ENCODE results near the gene KRTAP5-8. TPM values are rescaled to one million over a fixed set of nuclear protein-coding genes. Genes with fewer than 3 reads are reported as not detected.

The KRTAP5-8 gene
- total RNA-seq, 1 donor = 0.36 TPM

GRCh38 chr11:71548120-71548519 is 10.3 kb downstream of the KRTAP5-8 start, which contains the start of gene KRTAP5-9:
KRTAP5-9 (plus strand) TSS chr11:71548420; CDS start chr11:71548658, 238 bp downstream.
- Histone ChIP-seq H3K9me3 (ENCODE audit: low read depth, low read length) (no peaks in the 10 kb centered on the region), H3K27me3 (ENCODE audit: insufficient read depth, low read length) (peaks cover 12% of the 10 kb centered on the region), H3K79me2 (ENCODE audit: insufficient read depth, low read length) (no peaks in the 10 kb centered on the region), H3K4me3 (ENCODE audit: insufficient read depth, low read length) (no peak within 1 kb of the TSS), H2AFZ (ENCODE audit: low read length) (no peak within 1 kb of the TSS), H3K27ac (ENCODE audit: low read depth, low read length) (no peak within 1 kb of the TSS), H4K20me1 (ENCODE audit: insufficient read depth, low read length) (no peaks in the 10 kb centered on the region), H3K4me2 (ENCODE audit: insufficient read depth, low read length) (no peak within 1 kb of the TSS), H3K4me1 (ENCODE audit: insufficient read depth, low read length) (no peaks in the 10 kb centered on the region), H3K36me3 (ENCODE audit: insufficient read depth, low read length) (no peaks in the 10 kb centered on the region)
- TF ChIP-seq CTCF (IDR thresholded peaks at IDR 0.05; ENCODE audit: extremely low read depth, low read depth, low read length) = no peak
- DNase-seq (ENCODE audit: insufficient read length, low spot score, missing footprints) = no peak

DNA sequence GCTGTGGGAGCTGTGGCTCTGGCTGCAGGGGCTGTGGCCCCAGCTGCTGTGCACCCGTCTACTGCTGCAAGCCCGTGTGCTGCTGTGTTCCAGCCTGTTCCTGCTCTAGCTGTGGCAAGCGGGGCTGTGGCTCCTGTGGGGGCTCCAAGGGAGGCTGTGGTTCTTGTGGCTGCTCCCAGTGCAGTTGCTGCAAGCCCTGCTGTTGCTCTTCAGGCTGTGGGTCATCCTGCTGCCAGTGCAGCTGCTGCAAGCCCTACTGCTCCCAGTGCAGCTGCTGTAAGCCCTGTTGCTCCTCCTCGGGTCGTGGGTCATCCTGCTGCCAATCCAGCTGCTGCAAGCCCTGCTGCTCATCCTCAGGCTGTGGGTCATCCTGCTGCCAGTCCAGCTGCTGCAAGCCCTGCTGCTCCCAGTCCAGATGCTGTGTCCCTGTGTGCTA is 10.9 kb downstream of the KRTAP5-8 start:
- H3K36me3 ChIP-seq (ENCODE audit: insufficient read depth, low read length) = no peaks in the 10 kb centered on the region
- TF ChIP-seq CTCF (IDR thresholded peaks at IDR 0.05; ENCODE audit: extremely low read depth, low read depth, low read length) = no peak
- no peak overlapping the region for H3K4me2 ChIP-seq (ENCODE audit: insufficient read depth, low read length)
- H3K9me3 ChIP-seq (ENCODE audit: low read depth, low read length) = no peaks in the 10 kb centered on the region
- H3K4me3 ChIP-seq (ENCODE audit: insufficient read depth, low read length) = no peak overlapping the region
- DNase-seq (ENCODE audit: insufficient read length, low spot score, missing footprints) = no peak
- H3K27me3 ChIP-seq (ENCODE audit: insufficient read depth, low read length) = peaks cover 12% of the 10 kb centered on the region
- H3K4me1 ChIP-seq (ENCODE audit: insufficient read depth, low read length) = no peaks in the 10 kb centered on the region
- no peaks in the 10 kb centered on the region for H4K20me1 ChIP-seq (ENCODE audit: insufficient read depth, low read length)
- no peak overlapping the region for H3K27ac ChIP-seq (ENCODE audit: low read depth, low read length)
- H2AFZ ChIP-seq (ENCODE audit: low read length) = no peak overlapping the region
- H3K79me2 ChIP-seq (ENCODE audit: insufficient read depth, low read length) = no peaks in the 10 kb centered on the region

DNA sequence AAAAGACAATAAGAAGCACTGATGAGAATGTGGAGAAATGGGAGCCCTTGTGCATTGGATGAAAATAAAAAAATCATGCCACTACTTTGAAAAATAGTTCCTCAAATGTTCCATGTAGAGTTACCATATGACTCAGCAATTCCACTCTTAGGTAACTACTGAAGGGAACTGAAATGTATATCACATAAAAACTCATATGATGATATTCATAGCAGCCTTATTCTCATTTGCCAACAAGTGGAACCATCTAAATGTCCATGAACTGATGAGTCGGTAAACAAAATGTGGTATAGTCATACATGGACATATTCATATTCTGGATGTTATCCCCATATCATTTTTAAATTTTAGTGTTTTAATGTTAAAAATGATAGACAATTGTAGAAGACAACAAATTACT is 13.9 kb downstream of the KRTAP5-8 start:
- Histone ChIP-seq H3K4me3 (ENCODE audit: insufficient read depth, low read length) (no peak overlapping the region), H3K9me3 (ENCODE audit: low read depth, low read length) (no peaks in the 10 kb centered on the region), H3K4me1 (ENCODE audit: insufficient read depth, low read length) (no peaks in the 10 kb centered on the region), H3K36me3 (ENCODE audit: insufficient read depth, low read length) (no peaks in the 10 kb centered on the region), H3K27me3 (ENCODE audit: insufficient read depth, low read length) (peaks cover 12% of the 10 kb centered on the region), H2AFZ (ENCODE audit: low read length) (no peak overlapping the region), H3K4me2 (ENCODE audit: insufficient read depth, low read length) (no peak overlapping the region), H3K27ac (ENCODE audit: low read depth, low read length) (no peak overlapping the region), H3K79me2 (ENCODE audit: insufficient read depth, low read length) (no peaks in the 10 kb centered on the region), H4K20me1 (ENCODE audit: insufficient read depth, low read length) (no peaks in the 10 kb centered on the region)
- TF ChIP-seq CTCF (IDR thresholded peaks at IDR 0.05; ENCODE audit: extremely low read depth, low read depth, low read length) = no peak
- DNase-seq (ENCODE audit: insufficient read length, low spot score, missing footprints) = peak; percentile 61

GRCh38 chr11:71554996-71555395 is 17.2 kb downstream of the KRTAP5-8 start:
- no peak overlapping the region for H3K4me3 ChIP-seq (ENCODE audit: insufficient read depth, low read length)
- H3K27ac ChIP-seq (ENCODE audit: low read depth, low read length) = no peak overlapping the region
- no peaks in the 10 kb centered on the region for H3K79me2 ChIP-seq (ENCODE audit: insufficient read depth, low read length)
- peaks cover 10% of the 10 kb centered on the region for H3K27me3 ChIP-seq (ENCODE audit: insufficient read depth, low read length)
- no peaks in the 10 kb centered on the region for H3K9me3 ChIP-seq (ENCODE audit: low read depth, low read length)
- no peak for TF ChIP-seq CTCF (IDR thresholded peaks at IDR 0.05; ENCODE audit: extremely low read depth, low read depth, low read length)
- DNase-seq (ENCODE audit: insufficient read length, low spot score, missing footprints) = no peak
- H3K36me3 ChIP-seq (ENCODE audit: insufficient read depth, low read length) = no peaks in the 10 kb centered on the region
- H4K20me1 ChIP-seq (ENCODE audit: insufficient read depth, low read length) = no peaks in the 10 kb centered on the region
- H3K4me2 ChIP-seq (ENCODE audit: insufficient read depth, low read length) = no peak overlapping the region
- H2AFZ ChIP-seq (ENCODE audit: low read length) = no peak overlapping the region
- no peaks in the 10 kb centered on the region for H3K4me1 ChIP-seq (ENCODE audit: insufficient read depth, low read length)

All from osteoblast (primary cell).